Spleen (tissue), 7 donors: ENCODE data around the gene GNAZ.

Experiments
- CTCF ChIP-seq, 11 experiments: fragments of 200-600 bp in 7 of 11; fragments of 450-650 bp in 4 of 11; sonication (generic) in 4 of 11; IDR thresholded peaks in 8 of 11; conservative IDR thresholded peaks in 3 of 11; 1 replicate in 7 of 11; 2 replicates in 4 of 11; pipeline versions ENCODE4 v1.4.0 to v1.8.0; 2016 to 2021; ENCODE audit warnings: antibody characterized with exemption in 11 of 11, inconsistent platforms in 4 of 11, mild to moderate bottlenecking in 1 of 11
- POLR2A ChIP-seq, 3 donors: fragments of 450-650 bp; IDR thresholded peaks; one replicate each; pipeline ENCODE4 v1.5.1; 2017; ENCODE audit warnings: antibody characterized with exemption in 3 of 3, mild to moderate bottlenecking in 1 of 3
- donor health status: DM: no; HTN: no; CAD: no; lungs with moderate emphysema.
- donor health status: DM: no; HTN: no; CAD: no.
- donor health status: DM: no; HTN: no; CAD: no.

GRCh38 chr22:23144432-23144831, 74.1 kb downstream of the GNAZ start:
- no peak for TF ChIP-seq POLR2A (IDR thresholded peaks at IDR 0.05)
- TF ChIP-seq CTCF (IDR thresholded peaks at IDR 0.05 in 8 of 11, conservative IDR thresholded peaks at IDR 0.05 in 3 of 11), result no peak
